DMS153 treated with DMSO at 0.1 percent for 48 hours (cell line): ENCODE measurements around the gene CCDC85A.

Source experiments
- DNase-seq: peaks from one replicate; lab custom pipeline; 2025; ENCODE audit not compliant: unreplicated experiment; lab: John Stamatoyannopoulos, UW

CCDC85A gene

DNA sequence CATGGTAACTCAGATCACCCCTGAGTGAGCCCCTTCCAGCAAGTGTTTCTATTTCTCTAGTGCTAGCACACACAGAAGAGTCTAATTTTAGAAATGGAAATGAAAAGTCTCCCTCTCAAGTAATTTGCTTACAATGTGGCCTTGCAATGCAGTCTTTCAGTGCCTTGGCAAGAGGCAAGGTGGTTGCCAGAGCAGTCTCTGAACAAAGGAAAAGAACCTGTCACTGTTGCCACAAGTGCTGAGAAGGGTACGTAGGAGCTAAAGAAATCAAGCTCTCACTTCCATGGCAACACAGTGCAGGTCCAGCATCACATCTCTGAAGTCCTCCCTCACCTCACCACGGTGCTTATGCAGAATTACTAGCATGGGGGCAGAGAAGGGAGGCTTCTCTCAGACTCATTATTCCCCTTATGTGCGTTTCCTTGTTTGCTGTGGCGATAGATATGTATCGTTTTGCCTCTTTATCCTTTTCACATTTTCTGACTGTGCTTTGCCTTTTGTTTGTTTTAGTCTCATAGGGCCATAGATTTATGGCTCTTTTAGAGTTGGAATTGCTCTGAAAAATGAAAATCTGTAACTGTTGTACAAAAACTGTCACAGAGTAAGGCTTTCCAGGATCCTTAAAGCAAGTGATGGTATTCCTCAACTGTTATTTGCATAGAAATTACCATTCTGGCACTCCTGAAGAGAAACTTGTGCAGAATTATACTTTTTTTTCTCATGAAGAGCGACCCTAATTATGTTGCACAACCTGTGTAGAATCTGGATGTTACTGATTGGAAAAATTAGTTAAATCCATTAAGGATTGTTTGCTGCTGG is 164.8 kb downstream of the CCDC85A start:
- DNase-seq = no peak

DNA sequence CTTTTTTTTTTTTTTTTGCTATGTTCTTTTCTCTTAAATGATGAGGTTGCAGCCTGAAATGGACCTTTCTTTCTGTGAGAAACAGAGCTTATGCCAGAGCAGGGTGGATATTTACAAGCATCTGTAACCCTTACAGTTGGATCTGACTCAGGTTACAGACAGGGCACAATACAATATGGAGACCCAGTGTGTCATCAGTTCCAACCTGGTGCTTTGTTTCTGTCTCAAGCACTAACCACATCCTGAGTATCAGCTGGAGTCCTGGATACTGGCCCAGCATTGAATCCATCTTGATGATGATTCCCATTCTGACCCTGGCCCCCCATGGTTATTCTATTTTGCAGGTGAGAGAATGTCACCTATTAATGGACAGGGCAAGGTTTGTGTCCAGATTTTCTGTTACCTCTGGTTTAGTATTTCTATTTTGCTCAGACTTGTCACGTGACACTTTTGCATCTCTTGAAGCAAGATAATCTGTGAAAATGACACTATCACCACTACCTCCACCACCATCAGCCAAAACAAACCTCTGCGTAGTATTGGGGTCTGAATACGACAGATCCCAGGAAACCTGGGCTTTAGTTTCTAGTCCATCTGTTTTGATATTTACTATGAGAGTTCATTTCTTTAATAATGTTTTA is 174.0 kb downstream of the CCDC85A start:
- DNase-seq = no peak

DNA sequence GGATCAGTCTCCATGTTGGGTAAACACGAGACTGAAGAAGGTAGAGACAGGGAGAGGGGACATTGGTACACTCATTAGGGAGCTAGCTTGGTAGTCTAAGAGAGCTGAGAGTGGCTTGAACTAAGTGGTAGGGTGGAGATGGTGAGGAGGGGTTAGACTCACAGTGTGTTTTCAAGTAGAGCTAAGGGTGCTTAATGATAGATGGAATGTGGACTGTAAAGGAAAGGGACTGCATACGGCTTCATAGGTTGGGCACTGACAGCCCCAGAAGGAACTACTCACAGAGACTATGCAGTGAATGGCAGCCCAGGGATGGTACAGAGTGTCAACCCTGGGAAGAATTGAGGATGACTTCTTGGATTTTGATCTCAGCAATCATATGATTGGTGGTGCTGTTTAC is 178.1 kb downstream of the CCDC85A start:
- DNase-seq = no peak

DNA sequence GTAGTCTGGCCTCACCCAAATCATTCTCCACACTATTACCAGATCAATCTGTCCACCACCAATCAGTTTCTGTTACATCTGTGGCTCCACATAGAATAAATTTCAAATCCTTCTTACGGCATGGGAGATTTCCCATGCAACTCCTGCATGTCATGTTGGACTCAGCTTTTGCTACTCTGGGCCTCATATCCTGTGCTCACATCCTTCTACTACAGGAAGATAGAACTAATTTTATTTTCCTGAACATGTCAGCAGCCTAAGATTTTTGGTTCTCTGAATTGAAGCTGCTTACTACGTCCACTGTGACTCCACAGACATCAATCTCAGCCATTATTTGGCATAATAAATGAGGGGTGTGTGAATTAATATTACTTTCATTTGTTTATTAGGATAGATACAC is 181.1 kb downstream of the CCDC85A start:
- DNase-seq = no peak

DNA sequence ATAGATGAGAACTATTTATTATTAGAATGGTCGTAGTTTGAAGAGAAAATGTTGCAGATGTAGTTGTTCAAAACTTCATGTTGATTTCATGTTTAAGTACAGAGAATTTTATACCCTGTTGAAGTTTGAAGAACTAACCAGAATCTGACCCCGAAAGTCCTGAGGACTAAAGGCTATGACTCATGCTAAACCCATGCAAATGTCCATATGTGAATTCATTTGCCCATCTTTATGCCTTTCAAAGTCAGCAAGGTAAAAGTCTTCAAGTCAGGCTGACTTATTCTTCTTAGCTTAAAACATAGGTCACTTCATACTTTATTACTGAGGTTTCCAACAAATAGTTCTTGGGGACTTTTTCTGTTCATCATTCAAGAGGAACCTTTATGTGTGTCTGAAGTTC is 185.5 kb downstream of the CCDC85A start:
- DNase-seq = no peak

DNA sequence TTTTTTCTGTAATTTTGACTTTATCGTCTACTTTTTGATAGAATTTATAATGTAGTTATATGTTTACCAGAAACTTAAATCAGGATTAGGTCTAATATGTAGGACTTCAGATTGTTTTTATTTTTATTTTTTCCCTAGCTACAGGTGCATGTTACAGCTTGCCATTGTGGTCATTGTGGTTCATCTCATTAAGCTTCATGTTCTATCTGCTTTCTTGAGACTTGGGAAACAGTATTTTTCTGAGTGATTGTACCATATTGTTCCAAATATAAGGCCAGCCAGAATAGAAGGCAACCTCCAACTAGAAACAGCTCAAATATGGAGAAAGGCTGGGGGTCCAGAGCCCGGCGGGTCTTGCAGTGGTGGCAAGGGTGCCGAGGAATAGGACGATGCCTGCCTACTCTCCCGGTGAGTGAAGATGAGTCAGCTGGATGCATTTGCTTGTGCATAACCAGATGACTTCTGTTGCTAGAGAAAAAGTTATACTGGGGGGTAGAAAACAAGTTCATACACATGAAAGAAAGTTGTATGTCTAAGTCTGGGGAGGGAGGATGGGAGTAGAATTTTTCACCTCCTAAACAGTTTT is 188.4 kb downstream of the CCDC85A start:
- no peak for DNase-seq

DNA sequence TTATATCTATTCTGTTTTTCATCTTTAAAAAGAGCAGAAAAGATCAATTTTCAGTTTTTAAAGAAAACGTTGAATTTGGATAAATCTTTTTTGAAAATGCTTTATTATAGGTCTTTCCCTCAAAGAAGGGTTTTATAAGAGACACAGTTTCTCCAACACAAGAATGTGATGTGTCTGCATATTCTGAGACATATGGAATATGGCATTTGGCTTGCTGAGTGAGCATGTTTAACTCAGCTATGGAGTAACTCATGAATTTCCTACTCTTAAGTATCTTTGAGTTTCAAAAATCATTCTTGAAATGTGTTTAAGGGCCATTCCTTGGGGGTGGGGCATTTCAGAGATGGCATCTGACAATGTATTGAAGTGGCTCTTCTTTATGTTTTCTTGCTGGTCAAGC is 191.5 kb downstream of the CCDC85A start:
- no peak for DNase-seq

DNA sequence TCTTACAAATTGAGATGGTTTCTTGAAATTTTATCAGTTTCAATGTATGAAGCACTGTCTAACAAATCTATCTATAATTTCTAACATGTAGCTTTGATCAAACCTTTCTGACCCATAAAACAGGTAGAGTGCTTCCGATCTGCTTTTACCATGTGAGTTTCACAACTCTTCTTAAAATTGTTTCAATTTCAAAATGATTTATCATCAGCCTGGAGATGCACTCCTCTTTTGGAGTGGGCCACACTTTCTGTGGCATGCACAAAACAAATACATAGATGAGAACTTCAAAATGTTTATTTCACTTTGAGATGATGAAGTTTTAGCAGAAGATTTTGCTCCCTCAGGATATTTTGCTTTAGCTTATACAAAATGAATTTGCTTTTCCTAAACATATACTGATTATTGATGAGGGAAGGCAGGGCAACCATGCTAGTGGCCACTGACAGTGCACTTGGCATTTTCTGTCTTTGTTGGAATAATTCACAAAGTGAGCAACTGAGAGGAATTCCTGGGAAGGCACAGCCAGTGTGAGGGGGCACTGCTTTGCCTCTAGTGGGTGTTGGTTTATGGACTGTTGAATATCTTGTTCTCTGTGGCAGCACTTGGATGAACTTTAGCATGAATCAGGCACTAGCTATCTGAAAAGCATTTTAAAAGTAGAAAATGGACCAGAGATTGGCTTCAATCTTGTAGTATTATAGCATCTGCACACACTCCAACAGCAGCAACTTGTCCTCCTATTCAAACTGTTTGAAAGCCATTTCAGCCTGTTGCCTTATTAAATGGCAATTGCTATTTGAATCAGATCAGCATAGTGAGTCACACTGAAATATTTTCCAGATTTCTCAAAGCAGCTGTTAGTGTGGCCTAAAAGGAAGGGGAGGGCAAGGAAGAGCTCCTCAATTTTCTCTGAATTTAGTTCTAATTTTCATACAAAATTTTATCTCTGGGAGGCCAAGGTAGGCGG is 193.2 kb downstream of the CCDC85A start:
- no peak for DNase-seq

DNA sequence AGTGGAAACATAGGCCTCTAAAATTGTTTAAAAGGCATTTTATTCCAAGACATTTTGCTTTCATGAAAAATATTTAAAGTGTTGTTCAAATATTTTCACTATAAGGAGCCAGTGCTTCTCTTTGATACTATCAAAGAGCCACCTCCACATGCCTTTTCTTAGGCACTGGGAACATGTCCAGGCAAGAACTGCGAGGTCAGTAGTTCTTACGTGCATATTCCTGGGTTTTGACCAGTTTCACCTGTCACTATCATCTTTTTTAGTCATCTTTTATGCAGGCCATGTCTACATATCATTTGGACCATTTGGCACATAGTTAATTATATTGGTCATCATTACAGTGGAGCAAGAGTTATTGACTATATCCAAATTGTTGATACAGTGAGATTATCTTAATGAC is 195.3 kb downstream of the CCDC85A start:
- no peak for DNase-seq

DNA sequence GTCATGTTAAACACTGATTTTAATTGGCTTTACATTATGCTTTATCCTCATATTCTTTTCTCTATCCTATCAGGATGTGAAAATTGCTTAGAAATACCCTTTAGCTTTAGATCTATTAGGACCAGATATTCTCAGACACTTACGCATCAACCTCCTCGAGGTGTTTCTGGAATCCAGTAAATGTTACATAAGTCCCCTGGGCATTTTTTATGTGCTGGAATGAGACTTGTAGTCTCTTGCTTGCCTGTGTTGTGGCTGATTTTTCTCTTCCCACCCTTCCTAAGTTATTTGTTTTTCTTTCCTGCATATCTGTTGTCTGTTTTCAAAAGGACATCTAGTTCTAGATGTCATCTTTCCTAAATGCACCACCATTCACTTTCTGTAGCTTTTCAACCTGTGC is 197.1 kb downstream of the CCDC85A start:
- no peak for DNase-seq

DNA sequence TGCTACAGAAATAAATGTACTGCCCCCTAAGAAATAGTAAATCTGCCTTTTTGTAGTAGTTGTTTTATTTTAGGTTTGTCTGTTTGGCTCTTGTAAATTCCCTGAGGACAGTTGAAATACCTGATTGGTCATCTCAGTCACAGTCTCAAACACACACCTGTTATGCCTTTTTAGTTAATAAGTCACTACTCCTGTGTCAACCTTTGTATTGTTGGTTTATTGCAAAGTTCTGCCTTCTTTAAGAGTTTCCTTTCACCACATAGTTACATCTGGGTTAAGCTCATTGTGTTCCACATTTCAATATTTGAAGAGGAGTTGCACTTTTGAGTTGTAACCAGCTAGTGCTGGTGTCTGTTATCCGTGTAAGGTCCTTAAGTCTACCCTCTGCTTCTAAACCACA is 198.7 kb downstream of the CCDC85A start:
- no peak for DNase-seq

DNA sequence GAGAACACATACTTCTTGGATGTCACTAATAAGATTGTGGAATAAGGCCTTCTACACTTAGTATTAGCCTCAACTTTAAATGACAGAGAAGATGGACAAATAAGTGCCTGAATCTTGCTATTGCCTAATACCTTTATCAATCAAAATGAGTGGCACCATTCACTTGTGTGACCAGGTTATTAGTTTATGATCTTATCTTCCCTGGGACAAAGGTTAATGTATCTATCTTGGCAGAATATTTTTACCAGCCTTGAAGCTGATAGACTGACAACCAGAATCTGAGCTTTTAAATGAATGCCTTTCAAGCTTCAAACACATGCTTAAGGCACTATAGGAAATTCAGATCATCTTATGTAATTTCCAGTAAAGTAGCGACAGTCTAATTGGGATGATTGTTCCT is 202.9 kb downstream of the CCDC85A start:
- DNase-seq = no peak

DNA sequence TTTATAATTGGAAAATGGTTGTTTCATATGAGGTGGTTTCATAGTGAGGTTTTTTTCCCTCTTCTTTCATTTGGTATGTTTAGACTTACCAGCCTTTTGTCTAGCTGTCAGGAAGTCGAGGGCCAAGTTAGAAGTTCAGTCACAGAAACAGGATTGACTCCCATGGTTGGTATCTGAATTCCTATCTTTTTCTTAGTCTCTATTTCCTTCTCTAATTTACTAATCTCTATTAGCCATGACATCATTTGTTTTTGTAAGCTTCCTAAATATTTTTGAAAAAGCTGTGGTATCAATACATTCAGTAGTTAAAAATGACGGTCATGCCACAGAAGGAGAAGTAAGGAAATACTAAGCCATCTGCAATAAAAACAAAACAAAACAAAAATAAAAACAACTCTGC is 206.9 kb downstream of the CCDC85A start:
- DNase-seq = no peak

DNA sequence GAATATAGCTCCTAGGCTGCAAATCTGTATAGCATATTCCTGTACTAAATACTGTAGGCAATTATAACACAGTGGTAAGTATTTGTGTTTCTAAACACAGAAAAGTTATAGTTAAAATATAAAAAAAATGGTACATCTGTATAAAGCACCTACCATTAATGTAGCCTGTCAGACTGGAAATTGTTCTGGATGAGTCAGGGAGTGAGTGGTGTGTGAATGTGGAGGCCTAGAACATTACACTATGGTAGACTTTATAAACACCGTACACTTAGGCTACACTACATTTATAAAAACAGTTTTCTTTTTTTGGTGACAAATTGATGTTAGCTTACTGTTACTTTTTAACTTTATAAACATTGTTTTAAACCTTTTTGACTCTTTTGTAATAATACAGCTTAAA is 226.3 kb downstream of the CCDC85A start:
- DNase-seq = no peak

DNA sequence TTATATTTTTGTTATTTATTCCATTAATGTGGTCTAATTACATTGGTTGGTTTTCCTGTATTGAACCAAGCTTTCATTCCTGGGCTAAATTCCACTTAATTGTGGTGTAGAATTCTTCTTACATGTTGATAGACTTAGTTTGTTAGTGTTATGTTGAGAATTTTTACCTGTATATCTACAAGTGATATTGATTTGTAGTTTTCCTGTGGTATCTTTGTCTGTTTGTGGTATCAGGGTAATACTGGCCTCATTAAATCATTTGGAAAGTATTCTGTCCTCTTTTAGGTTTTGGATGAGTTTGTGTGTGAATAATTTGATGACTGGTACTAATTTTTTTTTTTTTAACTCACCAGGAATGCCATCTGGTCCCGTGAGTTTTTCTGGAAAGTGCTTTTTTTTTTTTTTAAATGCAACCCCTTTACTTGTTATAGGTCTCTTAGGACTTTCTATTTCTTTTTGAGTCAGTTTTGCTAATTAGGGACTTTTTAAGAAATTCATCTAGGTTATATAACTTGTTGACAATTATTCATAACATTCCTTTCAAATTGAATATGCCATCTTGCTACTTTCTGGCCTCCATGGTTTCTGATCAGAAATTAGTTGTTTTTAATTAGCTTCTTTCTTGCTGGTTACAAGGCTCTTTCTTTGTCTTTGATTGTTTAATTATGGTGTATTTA is 232.8 kb downstream of the CCDC85A start:
- no peak for DNase-seq
